GM21381 (cell line): ENCODE data around the gene CPA5.

Experiments
- ATAC-seq: cut with Tn5 transposase; IDR thresholded peaks from one replicate; pipeline ENCODE4 v1.9.1; 2021; ENCODE audit warnings: mild to moderate bottlenecking, moderate library complexity; ENCODE audit not compliant: unreplicated experiment

The CPA5 gene

DNA sequence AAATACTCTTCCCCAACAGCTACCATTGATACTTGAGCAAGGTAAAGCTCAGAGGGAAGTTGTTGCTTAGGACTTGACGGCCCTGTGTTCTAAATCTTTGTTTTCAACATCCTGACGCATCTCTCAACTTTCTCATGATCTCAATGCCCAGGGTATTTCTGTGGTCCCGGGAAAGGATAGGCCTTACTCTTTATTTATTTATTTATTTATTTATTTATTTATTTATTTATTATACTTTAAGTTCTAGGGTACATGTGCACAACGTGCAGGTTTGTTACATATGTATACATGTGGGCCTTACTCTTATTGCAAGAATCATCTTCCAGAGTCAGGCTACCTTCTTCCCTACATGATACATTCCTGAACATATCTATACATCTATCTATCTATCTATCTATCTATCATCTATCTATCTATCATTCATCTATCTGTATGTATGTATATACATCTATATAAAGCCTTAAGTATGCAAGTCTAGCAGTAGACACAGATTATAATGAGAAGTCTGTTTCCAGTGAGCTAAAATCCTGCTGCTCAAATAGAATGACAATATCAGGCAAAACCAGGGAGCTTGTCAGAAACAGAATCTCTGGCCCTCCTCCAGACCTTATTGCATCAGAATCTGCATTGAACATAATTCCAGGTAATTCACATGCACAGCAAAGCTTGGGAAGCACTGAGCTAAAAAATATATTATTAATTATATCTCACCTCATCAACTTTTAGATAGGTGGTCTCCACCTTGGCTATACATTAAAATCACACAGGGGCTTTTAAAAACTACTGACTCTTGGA lies 12.2 kb upstream of the CPA5 start:
- no peak for ATAC-seq

DNA sequence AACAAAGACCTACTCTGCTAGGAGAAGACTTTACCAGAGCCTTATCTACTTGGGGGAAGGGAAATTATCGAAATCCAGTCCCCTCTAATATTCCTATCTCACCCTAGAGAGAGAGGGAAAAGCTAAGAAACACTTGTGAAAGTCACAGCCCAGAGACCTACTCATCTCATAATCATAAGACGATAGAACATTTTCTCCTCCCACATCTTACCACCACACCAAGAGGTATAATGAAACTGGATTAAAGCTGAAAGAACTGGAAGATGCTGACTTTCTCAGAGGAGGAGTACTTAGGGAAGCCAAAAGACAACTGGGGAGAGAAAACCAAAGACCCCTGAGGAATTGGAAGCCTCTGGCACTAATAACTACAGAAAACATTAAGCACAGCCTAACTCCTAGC lies 10.8 kb upstream of the CPA5 start:
- no peak for ATAC-seq

DNA sequence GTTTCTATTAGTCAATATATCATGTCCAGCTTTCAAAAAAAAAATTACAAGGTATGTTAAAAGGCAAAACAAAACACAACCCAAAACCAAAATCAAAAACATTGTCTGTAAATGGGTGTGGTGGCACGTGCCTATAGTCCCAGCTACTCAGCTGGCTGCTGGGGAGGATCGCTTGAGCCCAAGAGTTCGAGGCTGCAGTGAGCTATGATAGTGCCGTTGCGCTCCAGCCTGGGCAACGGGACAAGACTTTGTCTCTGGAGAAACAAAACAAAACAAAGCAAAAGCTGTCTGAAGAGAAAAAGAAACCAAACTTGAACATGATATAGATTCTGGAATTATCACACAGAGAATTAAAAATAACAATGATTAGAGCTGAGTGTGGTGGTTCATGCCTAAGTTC lies 10.3 kb upstream of the CPA5 start:
- no peak for ATAC-seq

DNA sequence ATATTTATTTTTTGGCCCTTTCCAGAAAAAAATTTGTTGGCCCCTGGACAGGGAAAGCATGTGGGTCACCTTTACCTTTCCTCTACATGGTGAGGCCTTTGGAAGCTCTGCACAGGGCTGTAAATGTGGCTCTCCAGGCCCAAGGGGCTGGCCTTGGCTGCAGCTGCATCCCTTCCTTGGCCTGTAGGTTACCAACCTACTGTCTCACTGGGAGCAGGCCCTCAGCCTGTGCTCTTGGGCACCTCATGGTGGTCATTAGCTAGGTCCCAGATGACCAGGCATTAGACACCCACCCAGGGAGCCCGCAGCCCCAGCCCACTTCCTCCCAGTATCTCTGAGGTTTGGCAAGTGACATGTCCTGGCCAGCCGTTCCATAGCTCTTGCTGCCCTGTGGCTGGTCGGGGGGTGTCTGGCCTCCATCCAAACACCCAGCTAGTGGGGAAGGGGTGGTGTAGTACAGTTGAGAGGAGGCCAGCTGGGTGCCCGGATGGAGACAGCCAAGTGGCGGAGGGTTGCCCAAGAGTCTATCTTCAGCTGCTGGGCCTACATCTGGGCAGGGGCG lies 7.1 kb upstream of the CPA5 start:
- no peak for ATAC-seq

DNA sequence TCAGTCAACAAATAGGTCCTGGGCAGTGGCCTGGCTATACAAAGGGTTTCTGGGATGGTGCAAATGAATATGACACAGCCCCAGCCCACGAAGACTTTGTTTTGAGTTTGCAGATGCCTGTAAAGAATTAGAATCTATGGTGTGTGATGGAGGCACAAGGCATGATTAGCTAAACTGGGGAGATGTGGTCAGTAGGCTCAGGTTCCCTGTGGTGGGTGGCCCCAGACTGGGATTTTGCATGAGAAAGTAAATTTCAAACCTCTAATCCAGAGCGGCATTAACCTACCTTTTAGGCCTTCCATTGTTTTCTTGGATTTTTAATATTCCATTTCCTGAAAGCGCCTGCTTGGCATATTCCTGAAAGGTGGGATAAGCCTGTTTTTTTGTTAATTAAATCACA lies 6.4 kb upstream of the CPA5 start:
- ATAC-seq: no peak

DNA sequence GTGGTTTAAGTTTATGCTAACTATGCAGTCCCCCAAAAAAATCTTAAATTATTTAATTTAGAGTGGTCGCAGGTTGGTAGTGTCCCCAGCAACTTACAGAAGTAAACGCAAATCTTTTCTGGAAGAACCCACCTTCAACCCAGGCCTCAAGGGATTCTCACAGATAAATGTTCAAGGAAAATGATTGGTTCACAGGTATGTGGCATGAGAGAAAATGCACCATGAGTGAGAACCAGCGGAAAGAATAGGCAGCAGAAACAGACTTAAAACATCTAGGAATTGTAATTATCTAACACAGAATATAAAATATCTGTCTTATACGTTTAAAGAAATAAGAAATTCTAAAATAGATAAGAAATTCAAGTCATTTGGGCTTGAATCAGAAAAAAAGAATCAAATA lies 2.7 kb upstream of the CPA5 start:
- ATAC-seq: no peak

DNA sequence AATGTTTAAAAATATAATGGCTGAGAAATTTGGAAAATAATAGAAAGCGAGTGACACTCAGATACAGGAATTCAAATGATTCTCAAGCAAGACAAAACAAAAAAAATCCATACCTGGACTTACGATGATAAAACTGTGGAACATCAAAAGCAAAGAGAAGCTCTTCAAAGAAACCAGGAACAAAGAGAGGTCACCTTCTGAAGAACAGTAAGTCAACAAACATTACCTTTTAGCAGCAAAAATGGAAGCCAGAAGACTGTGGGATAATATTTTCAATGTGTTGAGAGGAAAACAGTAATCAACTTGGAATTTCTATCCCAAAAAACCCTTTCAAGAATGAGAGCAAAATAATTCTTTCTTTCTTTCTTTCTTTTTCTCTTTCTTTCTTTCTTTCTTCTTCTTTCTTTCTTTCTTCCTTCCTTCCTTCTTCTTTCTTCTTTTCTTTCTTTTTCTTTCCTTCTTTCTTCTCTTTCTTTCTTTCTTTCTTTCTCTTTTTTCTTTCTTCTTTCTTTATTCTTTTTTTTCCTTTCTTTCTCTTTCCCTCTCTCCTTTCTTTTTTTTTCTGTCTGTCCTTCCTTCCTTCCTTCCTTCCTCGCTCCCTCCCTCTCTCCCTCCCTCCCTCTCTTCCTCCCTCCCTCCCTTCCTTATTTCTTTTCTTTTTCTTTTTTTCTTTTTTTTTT lies 1.8 kb upstream of the CPA5 start:
- ATAC-seq: no peak

DNA sequence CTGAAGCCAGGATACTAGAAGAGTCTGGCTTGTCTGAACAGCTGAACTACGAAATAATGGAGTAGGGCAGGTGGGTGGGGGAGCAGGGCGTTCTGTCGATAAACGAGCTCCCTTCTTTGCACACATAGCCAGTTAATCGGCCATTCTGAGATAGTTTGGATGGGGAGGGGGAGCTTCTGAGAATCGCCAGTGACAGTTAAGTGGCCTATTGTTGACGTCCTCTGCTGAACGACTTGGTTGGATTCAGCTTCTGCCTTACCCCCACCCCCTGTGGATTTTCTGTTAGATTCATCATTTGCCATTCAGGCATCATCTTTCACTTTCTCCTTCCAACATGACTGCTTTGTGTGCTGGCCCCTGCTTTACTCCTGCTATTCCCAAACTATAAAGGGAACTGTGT lies 520 bp downstream of the CPA5 start:
- ATAC-seq: no peak

DNA sequence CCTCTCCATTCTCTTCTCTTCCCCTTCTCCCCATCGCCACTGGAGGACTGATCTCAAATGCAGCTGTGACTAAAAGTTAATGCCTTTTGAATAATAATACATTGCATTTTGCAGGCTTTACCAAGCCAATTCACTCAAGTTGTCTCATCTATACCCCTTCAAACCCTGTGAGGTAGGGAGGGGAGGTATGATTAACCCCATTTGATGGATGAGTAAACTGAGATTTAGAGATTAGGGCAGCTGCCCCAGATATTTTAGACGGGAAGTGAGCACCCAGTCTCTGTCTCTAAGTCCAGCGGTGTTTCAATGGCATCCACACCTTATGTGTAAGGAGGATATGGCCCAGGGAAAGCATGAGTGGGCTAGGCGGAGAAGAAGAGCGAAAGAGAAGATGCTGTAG lies 1.1 kb downstream of the CPA5 start:
- ATAC-seq: no peak

DNA sequence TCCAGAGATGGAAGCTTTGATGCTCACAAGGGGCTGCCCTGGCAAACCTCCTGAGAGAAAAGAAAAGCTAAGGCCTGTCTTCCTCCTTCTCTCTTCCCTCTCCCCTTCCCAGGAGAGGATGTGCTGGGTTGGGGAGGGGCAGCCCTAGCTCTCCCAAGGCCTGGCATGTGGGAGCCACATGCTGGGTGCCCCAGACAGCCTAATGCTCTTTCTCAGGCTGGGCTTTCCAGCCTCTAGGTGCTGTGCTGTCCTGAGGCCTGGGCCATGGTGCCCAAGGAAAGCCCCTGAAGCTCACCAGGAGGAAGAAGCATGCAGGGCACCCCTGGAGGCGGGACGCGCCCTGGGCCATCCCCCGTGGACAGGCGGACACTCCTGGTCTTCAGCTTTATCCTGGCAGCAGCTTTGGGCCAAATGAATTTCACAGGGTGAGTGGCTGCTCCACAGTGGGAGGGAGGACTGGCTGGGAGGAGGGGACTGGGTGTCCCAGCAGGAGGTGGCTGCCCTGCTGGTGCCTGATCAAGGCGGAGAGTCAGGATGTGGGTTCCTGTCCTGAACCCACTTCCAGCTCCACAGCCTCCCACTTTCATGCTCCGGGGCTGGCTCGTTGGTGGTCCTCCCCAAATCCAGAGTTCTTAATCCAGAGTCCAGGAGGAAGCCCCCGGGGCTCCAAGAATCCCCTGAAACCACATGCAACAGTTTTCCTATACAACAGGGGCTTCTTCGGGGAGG lies 1.7 kb downstream of the CPA5 start:
- ATAC-seq: no peak

DNA sequence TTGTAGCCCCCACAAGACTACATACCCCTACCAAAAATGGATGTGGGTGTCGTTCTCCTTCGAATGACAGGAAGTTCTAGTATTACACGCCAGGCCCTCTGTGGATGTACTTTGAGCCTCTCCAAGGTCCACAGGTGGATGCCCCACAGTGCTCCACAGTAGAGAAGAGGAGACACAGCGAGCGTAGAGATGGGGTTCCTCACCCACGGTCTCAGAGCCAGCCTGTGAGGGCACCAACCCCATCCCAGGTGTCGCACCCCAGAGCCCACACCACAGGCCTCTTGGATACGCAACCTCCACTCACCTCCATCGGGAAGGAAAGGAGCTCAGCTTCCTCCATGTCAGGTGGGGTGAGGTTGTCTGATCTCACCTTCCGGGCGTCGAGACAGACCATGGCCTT lies 2.3 kb downstream of the CPA5 start:
- no peak for ATAC-seq

DNA sequence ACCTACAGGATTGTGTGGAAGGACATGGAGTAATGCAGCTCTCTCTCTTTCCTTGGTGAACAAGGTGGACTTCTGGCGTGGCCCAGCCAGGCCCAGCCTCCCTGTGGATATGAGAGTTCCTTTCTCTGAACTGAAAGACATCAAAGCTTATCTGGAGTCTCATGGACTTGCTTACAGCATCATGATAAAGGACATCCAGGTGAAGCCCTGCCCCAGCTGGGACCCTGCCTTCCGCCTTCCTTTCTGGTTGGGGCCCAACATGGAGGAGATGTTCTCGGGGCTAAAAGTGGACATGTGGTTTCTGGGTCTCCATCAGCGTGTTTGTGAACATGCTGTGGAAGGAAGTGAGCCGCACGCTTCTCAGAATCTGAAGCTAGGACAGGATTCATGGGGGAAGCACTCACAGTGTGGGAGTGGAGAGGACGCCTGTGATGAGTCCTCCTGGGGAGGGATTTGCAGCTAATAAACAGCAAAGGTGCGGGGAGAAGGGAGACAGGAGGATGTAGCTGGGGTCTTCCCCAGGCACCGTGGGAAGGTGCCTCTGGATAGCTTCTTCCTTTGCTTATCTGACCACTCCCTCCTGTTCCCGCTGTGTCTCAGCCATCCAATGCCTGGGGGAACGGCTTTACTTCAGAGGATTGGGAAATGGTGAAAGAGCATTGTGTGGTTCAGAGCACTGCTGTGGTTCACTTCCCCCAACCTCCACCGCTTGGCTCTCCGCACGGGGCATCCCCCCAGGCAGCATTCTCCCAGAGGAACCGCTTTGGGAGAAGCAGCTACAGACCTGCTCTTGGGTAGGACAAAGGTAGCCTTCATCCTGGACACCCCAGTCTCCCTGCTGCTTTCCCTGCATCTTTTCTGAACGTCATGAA lies 5.5 kb downstream of the CPA5 start:
- ATAC-seq: no peak

DNA sequence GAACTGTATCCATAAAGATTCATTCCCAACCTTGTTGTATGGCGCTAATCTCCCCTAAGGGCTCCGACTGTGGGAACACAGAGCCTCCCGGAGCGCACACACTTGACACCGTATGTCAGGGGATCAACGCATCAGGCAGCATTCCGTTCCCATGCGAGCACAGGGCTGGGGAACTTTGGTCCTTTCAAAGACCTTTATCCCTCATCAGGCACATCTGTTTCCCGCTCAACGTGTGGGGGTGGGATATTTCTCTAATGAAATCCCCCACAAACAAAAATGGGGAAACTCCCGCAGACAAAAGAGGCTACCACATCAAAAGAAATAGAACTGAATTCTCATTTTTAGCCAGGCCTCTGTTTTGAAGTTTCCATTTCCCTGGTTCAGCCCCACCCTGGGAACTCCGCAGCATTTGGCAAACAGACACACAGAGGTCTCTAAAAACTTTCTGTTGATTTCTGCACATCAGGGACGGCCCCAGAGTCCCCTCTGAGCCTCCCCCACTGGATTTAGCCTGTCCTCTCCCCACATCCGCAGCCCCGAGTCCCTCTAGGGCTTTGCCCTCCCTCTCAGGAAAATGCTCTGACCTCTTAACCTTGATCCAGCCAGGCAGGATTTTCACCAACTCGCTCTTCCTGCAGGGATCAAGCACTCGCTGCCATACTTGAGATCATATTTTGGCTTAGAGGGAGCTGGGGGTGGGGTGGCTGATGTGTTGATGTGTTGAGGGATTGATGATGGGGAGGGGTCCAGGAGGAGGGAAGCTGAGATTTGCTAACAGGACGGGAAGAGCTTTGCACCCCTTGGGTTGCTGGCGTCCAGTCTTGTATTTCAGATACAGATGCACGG lies 6.6 kb downstream of the CPA5 start:
- no peak for ATAC-seq

DNA sequence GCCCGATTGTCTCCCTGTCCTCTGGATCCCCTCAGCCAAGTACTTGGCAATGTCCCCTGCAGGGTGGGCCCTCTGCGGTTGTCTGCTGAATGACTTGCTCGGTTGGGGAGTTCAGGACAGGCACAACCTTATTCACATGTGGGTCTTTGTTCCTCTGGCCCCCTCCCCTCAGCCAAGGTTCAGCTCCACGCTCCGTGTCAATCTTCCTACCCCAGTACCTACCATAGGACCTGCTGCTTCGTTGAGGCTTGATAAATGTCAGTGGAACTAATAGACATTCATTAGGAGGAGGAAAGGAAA lies 7.1 kb downstream of the CPA5 start:
- no peak for ATAC-seq

DNA sequence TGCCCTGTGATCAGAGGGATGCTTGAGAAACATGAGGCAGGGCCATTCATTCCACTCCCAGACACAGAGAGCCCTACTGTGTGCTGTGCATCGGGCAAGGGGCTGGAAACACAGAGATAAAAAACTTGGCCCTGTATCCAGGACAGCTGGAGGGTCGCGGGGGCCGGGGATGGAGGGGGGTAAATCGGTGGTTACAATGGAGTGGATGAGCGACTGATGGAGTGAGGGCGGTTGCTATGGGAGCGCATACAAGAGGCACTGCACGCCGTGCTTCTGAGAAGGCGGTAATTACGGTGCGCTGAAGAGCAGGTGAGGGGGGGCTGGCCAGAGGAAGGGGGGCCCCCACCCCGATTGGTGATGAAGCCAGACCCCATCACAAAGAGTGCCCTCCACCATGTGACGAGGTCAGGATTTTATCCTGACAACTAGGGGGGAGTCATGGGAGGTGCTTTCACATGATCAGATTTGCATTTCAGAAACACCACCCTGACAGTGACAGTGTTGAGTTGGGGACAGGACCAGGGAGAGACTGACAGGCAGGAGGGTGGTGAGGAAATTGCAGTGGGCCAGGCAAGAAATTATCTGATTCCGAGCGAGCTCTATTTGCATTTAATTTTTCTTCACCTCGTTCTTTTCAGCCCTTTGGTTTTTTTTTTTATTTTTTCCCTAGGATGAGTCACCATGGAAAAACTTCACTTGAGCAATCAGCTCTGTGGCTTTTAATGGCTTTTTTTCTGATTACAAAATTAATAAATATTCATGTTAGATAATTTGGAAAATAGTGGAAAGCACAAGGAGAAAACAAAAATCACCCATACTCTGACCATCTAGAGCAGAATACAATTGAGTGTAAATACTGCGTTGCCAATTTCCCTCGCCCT lies 7.8 kb downstream of the CPA5 start:
- no peak for ATAC-seq

DNA sequence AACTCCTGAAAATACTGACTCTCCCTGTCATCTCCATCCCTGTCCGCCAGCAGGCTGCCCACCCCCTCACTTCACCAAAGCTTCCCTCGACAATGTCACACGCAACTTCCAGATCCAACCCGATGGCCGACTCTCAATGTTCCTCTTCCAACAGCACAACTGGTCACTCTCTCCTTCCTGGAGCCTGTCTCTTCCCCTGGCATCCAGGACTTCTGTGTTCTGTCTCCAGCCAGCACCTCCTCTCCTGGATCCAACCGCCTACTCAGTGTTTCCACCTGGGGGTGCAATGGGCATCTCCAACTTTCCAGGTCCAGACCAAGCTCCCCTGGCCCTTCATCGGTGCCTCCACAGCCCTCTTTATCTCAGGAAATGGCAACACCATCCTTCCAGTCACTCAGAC lies 8.6 kb downstream of the CPA5 start:
- no peak for ATAC-seq

DNA sequence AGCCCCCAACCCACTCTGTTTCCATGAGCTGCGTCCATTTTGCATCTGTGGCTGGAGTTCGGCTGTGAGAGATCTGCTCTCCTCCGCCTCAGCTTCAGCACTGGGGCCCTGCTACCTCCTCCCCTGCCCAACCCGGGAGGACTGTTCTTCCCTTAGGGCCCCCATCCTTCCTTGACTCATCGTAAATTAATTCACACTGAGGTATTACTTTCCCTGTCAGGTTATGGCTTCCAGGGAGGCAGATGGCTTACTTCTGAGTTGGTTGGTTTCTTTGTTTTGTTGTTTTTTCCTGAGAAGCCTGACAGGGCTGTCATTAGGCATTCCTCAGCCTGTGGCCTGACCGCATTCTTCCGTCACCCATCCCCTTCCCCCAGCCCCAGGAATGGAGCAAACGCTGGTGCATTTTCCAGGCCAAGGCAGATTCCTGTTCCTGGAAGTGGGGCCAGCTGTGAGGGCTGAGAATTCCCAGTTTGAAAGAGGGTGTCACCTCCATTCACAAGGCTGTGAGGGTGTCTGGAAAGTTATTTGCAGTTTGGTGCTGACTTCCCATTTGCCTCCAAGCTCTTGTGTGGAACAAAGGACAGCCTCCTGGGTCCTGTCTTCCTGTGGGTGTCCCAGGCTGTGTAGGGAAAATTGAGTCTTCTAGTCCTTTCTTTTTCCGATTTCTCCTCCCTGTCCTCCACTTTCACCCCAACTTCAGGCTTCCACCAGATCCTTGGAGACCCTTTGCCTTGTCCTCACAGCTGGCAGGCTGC lies 11.7 kb downstream of the CPA5 start:
- ATAC-seq: no peak

DNA sequence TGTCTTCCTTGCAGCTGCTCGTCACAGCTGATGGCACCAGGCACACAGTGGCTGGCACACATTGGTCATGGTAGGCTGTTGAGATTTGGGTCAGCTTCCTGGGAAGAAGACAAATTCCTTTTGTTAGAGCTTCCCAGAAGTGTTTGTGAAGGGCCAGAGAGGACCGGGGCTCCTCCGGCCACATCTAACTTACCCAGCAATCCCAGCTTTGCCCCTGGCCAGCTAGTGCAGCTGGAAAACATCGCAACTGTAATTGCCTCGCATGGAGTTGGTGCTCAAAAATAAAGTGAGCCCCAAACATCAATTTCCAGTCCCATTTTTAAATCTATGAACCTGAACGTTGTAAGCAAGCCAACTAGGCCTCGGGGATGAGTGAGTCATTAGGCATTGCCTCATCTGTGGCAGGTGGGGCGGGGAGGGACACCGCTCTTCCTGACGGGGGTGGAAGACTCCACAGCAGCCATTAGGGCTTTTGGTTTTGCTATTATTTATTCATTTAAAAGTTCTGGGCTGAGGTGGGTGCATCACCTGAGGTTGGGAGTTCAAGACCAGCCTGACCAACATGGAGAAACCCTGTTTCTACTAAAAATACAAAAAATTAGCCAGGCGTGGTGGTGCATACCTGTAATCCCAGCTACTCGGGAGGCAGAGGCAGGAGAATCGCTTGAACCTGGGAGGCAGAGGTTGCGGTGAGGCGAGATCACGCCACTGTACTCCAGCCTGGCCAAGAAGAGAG lies 12.4 kb downstream of the CPA5 start:
- no peak for ATAC-seq
